Measurements from ENCODE around the gene TAS1R1.

GRCh38 chr1:6612641-6613360 lies 57.7 kb downstream of the TAS1R1 start:
- TF ChIP-seq, protein P1, sequence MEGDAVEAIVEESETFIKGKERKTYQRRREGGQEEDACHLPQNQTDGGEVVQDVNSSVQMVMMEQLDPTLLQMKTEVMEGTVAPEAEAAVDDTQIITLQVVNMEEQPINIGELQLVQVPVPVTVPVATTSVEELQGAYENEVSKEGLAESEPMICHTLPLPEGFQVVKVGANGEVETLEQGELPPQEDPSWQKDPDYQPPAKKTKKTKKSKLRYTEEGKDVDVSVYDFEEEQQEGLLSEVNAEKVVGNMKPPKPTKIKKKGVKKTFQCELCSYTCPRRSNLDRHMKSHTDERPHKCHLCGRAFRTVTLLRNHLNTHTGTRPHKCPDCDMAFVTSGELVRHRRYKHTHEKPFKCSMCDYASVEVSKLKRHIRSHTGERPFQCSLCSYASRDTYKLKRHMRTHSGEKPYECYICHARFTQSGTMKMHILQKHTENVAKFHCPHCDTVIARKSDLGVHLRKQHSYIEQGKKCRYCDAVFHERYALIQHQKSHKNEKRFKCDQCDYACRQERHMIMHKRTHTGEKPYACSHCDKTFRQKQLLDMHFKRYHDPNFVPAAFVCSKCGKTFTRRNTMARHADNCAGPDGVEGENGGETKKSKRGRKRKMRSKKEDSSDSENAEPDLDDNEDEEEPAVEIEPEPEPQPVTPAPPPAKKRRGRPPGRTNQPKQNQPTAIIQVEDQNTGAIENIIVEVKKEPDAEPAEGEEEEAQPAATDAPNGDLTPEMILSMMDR (IDR thresholded peaks at IDR 0.05; ENCODE audit: low read depth, low read length) = no peak
- no peak for TF ChIP-seq POLR2A (IDR thresholded peaks at IDR 0.05; ENCODE audit: extremely low read depth, insufficient read length)
- no peak for TF ChIP-seq MAX (IDR thresholded peaks at IDR 0.05; ENCODE audit: low read depth, low read length)

Data from NB4 (cell line).